ENCODE measurements around the gene RUNDC3A.

DNA sequence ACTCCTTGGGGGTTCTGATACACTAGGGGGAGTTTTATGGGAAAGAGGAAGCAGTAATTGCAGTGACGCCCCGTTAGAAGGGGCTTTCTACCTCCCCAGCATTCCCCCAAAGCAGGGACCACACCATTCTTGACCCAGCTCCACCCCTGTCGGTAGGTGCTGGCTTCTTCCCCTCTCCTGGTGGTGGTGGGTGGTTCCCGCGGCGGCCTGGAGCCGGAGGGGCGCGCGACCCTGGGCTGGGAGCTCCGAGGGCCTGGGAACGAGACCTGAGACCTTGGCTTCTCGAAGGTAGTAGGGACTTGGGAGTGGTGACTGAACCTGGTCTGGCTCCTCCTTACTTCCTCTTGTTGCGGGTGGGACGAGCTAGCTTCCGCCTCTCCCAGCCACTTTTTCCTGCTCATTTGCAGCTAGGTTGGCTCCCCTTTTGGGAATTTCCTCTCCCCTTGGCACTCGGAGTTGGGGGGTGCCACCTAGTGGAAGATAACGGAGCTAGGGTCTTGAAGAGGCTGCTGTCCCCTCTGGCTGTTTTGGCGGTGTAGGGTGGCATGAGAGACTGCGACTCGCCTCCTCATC is 37.1 kb downstream of the RUNDC3A start:
- TF ChIP-seq, protein P1, sequence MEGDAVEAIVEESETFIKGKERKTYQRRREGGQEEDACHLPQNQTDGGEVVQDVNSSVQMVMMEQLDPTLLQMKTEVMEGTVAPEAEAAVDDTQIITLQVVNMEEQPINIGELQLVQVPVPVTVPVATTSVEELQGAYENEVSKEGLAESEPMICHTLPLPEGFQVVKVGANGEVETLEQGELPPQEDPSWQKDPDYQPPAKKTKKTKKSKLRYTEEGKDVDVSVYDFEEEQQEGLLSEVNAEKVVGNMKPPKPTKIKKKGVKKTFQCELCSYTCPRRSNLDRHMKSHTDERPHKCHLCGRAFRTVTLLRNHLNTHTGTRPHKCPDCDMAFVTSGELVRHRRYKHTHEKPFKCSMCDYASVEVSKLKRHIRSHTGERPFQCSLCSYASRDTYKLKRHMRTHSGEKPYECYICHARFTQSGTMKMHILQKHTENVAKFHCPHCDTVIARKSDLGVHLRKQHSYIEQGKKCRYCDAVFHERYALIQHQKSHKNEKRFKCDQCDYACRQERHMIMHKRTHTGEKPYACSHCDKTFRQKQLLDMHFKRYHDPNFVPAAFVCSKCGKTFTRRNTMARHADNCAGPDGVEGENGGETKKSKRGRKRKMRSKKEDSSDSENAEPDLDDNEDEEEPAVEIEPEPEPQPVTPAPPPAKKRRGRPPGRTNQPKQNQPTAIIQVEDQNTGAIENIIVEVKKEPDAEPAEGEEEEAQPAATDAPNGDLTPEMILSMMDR (conservative IDR thresholded peaks at IDR 0.05 in 1 of 2, IDR thresholded peaks at IDR 0.05 in 1 of 2; ENCODE audit: extremely low read depth in 1 of 2, insufficient read depth in 1 of 2, low read depth in 1 of 2, low read length in 2 of 2), result peak; percentile 21 to 68
- no peak for TF ChIP-seq EZH2 (IDR thresholded peaks at IDR 0.05; ENCODE audit: borderline replicate concordance, low read length)
